Tibial nerve (tissue), 4 donors: Measurements from ENCODE around the gene RCC2.

ENCODE experiments used
- CTCF ChIP-seq, 5 experiments: fragments of 200-600 bp in 3 of 5; fragments of 450-650 bp in 2 of 5; sonication (generic) in 3 of 5; IDR thresholded peaks; one replicate each; pipeline ENCODE4 v1.5.1; 2016 to 2019; ENCODE audit warnings: antibody characterized with exemption in 5 of 5, mild to moderate bottlenecking in 3 of 5, moderate library complexity in 2 of 5
- EP300 ChIP-seq, 2 donors: sonication (generic); formaldehyde crosslinking; IDR thresholded peaks; one replicate each; pipeline ENCODE4 v1.6.1; 2017; ENCODE audit warnings: antibody characterized with exemption in 2 of 2, mild to moderate bottlenecking in 1 of 2
- POLR2A ChIP-seq, 2 donors: fragments of 450-650 bp; IDR thresholded peaks; one replicate each; pipeline ENCODE4 v1.6.1; 2017; ENCODE audit warnings: antibody characterized with exemption in 2 of 2, mild to moderate bottlenecking in 2 of 2, moderate library complexity in 2 of 2

- TF ChIP-seq CTCF (IDR thresholded peaks at IDR 0.05): no peak
- TF ChIP-seq POLR2A (IDR thresholded peaks at IDR 0.05): no peak
- TF ChIP-seq EP300 (IDR thresholded peaks at IDR 0.05): no peak
Measured at GRCh38 chr1:17404034-17404684, 35.3 kb downstream of the RCC2 start.
